Neural crest cell (in vitro differentiated cells): Measurements from ENCODE around the gene CARHSP1. TPM values are rescaled to one million over a fixed set of nuclear protein-coding genes. Genes with fewer than 3 reads are reported as not detected.

ENCODE experiments used
- DNase-seq: peaks from one replicate; pipeline ENCODE4 v3.0.0; 2021; ENCODE audit warnings: low read depth, mixed read lengths, low spot score
- H3K27ac Mint-ChIP-seq: one replicate; pipeline ENCODE4 v1.8.0; 2021; ENCODE audit warnings: mild to moderate bottlenecking, mixed read lengths; ENCODE audit not compliant: unreplicated experiment
- H3K27me3 Mint-ChIP-seq: 2 replicates; pipeline ENCODE4 v1.8.0; 2021; ENCODE audit warnings: low read depth, mild to moderate bottlenecking, mixed read lengths
- H3K36me3 Mint-ChIP-seq: 2 replicates; pipeline ENCODE4 v1.8.0; 2021; ENCODE audit warnings: low read depth, mild to moderate bottlenecking, mixed read lengths
- H3K4me1 Mint-ChIP-seq: 2 replicates; pipeline ENCODE4 v1.8.0; 2021; ENCODE audit warnings: mixed read lengths
- H3K4me3 Mint-ChIP-seq: one replicate; pipeline ENCODE4 v1.8.0; 2021; ENCODE audit warnings: mild to moderate bottlenecking, mixed read lengths
- H3K9me3 Mint-ChIP-seq: 2 replicates; pipeline ENCODE4 v1.8.0; 2021; ENCODE audit warnings: mixed read lengths
- CTCF ChIP-seq: fragments of 200-600 bp; sonication (generic); conservative IDR thresholded peaks from 2 replicates; pipeline ENCODE4 v1.5.0; 2021; ENCODE audit warnings: antibody characterized with exemption, mild to moderate bottlenecking
- total RNA-seq: library from RNA; stranded (reverse); gene quantifications from 2 replicates; pipeline ENCODE4 v1.2.1, GENCODE V29; 2021

The CARHSP1 gene
- total RNA-seq, 1 donor from 2014 or later: 147 TPM

GRCh38 chr16:8849411-8850011 is 19.3 kb downstream of the CARHSP1 start:
- H3K4me3 Mint-ChIP-seq: peak overlapping the region; percentile 19
- peaks cover 17% of the 10 kb centered on the region for H3K4me1 Mint-ChIP-seq
- H3K27me3 Mint-ChIP-seq: peaks cover 2% of the 10 kb centered on the region
- peak overlapping the region; percentile 78 for H3K27ac Mint-ChIP-seq
- DNase-seq: no peak
- H3K9me3 Mint-ChIP-seq: no peaks in the 10 kb centered on the region
- peaks cover 12% of the 10 kb centered on the region for H3K36me3 Mint-ChIP-seq
- no peak for TF ChIP-seq CTCF

- Mint-ChIP-seq H3K27me3 (peaks cover 2% of the 10 kb centered on the region), H3K27ac (no peak overlapping the region), H3K9me3 (no peaks in the 10 kb centered on the region), H3K4me3 (peak overlapping the region; percentile 19), H3K36me3 (peaks cover 12% of the 10 kb centered on the region), H3K4me1 (peaks cover 19% of the 10 kb centered on the region)
- DNase-seq: no peak
- no peak for TF ChIP-seq CTCF
These were observed 19.8 kb downstream of the CARHSP1 start for GRCh38 chr16:8848939-8849391.

GRCh38 chr16:8848231-8848938 is 20.4 kb downstream of the CARHSP1 start:
- Mint-ChIP-seq H3K27me3 (peaks cover 2% of the 10 kb centered on the region), H3K36me3 (peaks cover 12% of the 10 kb centered on the region), H3K27ac (no peak overlapping the region), H3K9me3 (no peaks in the 10 kb centered on the region), H3K4me1 (peaks cover 19% of the 10 kb centered on the region), H3K4me3 (no peak overlapping the region)
- TF ChIP-seq CTCF: no peak
- no peak for DNase-seq

GRCh38 chr16:8847623-8848022 is 21.2 kb downstream of the CARHSP1 start:
- peaks cover 11% of the 10 kb centered on the region for H3K4me1 Mint-ChIP-seq
- H3K4me3 Mint-ChIP-seq: peak overlapping the region; percentile 23
- no peak for TF ChIP-seq CTCF
- peaks cover 2% of the 10 kb centered on the region for H3K27me3 Mint-ChIP-seq
- no peaks in the 10 kb centered on the region for H3K9me3 Mint-ChIP-seq
- H3K27ac Mint-ChIP-seq: no peak overlapping the region
- peaks cover 16% of the 10 kb centered on the region for H3K36me3 Mint-ChIP-seq
- DNase-seq: no peak

GRCh38 chr16:8847145-8847544 is 21.7 kb downstream of the CARHSP1 start:
- DNase-seq: no peak
- Mint-ChIP-seq H3K27me3 (peaks cover 2% of the 10 kb centered on the region), H3K36me3 (peaks cover 18% of the 10 kb centered on the region), H3K4me1 (peaks cover 9% of the 10 kb centered on the region), H3K27ac (no peak overlapping the region), H3K9me3 (no peaks in the 10 kb centered on the region), H3K4me3 (peak overlapping the region; percentile 23)
- no peak for TF ChIP-seq CTCF
